COLO668 (cell line): ENCODE data around the gene SCAF11.
"Not testable (repeated sequence)": the region's sequence is repeated elsewhere in the genome, so short reads cannot be mapped to it uniquely, and the experiment has no call there.

Source experiments
- DNase-seq: peaks from one replicate; lab custom pipeline; 2025; ENCODE audit not compliant: unreplicated experiment; lab: John Stamatoyannopoulos, UW

The SCAF11 gene, protein sequence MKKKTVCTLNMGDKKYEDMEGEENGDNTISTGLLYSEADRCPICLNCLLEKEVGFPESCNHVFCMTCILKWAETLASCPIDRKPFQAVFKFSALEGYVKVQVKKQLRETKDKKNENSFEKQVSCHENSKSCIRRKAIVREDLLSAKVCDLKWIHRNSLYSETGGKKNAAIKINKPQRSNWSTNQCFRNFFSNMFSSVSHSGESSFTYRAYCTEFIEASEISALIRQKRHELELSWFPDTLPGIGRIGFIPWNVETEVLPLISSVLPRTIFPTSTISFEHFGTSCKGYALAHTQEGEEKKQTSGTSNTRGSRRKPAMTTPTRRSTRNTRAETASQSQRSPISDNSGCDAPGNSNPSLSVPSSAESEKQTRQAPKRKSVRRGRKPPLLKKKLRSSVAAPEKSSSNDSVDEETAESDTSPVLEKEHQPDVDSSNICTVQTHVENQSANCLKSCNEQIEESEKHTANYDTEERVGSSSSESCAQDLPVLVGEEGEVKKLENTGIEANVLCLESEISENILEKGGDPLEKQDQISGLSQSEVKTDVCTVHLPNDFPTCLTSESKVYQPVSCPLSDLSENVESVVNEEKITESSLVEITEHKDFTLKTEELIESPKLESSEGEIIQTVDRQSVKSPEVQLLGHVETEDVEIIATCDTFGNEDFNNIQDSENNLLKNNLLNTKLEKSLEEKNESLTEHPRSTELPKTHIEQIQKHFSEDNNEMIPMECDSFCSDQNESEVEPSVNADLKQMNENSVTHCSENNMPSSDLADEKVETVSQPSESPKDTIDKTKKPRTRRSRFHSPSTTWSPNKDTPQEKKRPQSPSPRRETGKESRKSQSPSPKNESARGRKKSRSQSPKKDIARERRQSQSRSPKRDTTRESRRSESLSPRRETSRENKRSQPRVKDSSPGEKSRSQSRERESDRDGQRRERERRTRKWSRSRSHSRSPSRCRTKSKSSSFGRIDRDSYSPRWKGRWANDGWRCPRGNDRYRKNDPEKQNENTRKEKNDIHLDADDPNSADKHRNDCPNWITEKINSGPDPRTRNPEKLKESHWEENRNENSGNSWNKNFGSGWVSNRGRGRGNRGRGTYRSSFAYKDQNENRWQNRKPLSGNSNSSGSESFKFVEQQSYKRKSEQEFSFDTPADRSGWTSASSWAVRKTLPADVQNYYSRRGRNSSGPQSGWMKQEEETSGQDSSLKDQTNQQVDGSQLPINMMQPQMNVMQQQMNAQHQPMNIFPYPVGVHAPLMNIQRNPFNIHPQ (N-terminal part only)

DNA sequence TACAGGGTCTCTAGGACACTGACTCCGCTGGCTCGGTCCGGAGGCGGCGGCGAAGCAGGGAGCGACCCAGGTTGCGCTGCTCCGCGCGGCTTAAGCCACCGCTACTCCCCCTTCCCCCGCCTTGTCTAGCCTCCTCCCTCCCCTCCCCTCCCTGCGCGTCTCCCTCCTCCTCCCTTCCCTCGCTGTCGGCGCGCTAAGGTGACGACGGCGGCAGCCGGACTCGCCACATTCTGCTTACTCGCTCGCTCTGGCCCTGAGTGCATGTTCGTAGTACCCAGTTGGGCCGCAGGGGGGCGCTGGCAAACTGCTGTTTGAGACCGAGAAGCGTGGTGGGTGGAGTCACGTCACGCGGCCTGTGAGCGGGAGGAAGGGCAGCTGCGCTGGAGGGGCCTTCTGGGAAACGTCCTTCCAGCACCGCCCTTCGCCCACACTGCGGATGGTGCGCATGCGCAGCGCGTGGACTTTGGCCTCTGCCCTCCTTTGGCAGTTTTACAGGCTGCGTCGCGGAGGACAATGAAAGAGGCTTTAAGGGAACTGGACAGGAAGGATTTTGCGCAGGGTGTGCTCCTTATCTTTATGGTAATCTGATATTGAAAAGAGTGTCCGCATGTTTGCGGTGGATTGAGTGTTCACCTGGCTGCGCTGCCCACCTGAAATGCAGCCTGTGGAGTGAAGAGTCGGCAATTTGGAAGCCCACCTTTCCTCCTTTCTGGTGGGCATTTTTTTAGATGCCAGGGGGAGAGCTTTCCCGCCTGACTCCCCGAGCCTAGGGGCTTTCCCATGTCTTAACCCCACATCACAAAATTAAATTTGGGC, at the start of gene SCAF11:
TSS of gene SCAF11 (minus strand) at position 107 of the 816 bp plus-strand sequence. CDS start 26,407 bp downstream, outside the sequence.
- DNase-seq: peak; percentile 98

DNA sequence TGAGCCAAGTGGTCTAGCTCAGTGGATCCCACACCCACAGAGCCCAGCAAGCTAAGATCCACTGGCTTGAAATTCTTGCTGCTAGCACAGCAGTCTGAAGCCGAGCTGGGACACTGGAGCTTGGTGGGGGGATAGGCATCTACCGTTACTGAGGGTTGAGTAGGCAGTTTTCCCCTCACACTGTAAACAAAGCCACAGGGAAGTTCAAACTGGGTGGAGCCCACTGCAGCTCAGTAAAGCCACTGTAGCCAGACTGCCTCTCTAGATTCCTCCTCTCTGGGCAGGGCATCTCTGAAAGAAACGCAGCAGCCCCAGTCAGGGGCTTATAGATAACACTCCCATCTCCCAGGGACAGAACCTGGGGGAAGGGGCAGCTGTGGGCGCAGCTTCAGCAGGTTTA, 46.7 kb upstream of the SCAF11 start:
- not testable (repeated sequence) for DNase-seq

DNA sequence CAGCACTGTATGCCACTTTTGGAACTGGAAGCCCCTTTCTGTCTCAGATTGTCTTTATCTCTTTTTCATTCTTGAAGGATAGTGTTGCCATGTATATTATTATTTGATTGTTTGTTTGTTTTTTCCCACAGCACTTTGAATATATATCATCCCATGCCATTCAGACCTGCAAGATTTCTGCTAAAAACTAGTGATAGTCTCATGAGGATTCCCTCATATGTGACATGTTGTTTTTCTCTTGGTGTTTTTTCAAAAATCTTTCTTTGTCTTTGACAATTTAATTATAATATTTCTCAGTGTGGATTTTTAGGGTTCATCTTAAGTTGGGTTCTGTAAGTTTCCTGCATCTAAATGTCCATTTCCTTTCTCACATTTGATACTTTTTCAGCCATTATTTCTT, 36.8 kb upstream of the SCAF11 start:
- DNase-seq: no peak

DNA sequence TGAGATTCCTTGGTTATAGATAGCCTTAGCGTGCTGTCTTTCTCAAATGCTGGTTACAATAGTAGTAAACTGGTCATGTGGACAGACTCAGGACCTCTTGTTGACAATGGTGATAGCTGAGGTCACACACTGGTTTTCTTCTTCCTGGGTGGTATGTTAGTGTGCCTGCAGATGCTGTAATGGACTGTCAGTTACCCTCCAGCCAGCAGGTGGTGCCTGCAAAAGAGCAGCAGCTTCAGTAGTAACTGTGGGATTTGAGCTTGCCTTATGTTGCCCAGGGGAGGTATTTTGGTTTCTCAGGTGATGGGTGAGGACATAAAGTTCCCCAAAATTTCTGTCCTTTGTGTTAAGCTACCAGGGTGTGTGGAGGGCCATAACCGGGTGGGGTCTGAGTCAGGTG, 33.7 kb upstream of the SCAF11 start:
- DNase-seq: no peak

DNA sequence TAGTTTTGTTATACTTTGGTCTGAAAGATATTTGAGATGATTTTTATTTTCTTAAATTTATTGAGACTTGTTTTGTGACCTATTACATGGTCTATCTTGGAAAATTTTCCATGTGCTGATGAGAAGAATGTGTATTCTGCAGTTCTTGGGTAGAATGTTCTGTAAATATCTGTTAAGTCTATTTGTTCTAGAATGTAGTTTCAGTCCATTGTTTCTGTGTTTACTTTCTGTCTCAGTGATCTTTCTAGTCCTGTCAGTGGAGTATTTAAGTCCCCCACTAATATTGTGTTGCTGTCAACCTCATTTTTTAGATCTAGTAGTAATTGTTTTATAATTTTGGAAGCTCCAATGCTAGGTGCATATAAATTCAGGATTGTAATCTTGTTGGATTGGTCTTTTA, 30.4 kb upstream of the SCAF11 start:
- DNase-seq: no peak

DNA sequence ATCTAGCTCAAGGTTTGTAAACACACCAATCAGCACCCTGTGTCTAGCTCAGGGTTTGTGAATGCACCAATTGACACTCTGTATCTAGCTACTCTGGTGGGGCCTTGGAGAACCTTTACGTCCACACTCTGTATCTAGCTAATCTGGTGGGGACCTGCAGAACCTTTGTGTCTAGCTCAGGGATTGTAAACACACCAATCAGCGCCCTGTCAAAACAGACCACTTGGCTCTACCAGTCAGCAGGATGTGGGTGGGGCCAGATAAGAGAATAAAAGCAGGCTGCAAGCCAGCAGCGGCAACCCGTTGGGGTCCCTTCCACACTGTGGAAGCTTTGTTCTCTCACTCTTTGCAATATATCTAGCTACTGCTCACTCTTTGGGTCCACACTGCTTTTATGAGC, 28.3 kb upstream of the SCAF11 start:
- not testable (repeated sequence) for DNase-seq

DNA sequence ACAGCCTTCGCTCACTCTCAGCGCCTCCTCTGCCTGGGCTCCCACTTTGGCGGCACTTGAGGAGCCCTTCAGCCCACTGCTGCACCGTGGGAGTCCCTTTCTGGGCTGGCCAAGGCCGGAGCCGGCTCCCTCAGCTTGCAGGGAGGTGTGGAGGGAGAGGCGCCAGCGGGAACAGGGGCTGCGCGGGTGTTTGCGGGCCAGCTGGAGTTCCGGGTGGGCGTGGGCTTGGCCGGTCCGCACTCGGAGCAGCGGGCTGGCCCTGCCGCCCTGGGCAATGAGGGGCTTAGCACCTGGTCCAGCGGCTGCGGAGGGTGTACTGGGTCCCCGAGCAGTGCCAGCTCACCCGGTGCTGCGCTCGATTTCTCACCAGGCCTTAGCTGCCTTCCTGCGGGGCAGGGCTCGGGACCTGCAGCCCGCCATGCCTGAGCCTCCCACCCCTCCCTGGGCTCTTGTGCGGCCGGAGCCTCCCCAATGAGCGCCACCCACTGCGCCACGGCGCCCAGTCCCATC, 27.5 kb upstream of the SCAF11 start:
- not testable (repeated sequence) for DNase-seq

DNA sequence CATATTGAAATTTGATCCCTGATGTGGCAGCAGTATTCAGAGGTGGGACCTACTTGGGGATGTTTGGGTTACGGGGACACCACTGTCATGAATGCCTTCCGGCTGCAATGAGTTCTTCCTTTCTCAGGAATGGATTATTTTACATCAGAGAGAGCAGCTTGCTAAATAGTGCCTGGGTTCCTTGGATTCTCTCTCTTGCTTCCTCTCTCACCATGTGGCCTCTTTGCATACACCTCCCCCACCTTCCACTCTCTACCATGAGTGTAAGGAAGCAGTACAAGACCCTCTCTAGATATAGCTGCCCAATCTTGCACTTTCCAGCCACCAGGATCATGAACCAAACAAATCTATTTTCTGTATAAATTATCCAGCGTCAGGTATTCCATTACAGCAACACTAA, 15.4 kb upstream of the SCAF11 start:
- no peak for DNase-seq

DNA sequence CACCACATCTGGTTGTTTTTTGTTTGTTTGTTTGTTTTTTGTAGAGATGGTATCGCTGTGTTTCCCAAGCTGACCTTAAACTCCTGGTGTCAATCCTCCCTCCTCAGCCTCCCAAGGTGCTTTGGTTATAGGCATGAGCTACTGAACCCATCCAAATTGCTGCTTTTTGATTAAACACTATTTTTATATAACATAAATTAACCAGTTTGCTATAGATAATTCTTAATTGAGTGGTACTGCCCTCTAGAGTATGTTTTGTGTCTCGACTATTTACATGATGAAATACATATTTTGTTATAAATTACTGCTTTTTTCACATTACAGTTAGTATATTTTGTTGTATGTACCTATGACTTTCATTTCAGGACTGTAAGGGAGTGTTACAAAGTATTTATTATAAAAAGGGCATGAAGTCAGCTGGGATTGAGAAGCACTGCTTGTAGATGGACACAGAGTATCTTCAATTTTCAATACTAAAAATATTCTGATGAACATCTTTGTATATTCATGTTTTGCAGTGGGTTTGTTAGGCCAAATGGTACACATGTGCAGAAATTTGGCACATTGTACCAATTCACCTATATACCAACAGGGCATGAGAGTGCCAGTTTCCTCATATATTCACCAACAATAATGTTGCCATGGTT, 14.9 kb upstream of the SCAF11 start:
- DNase-seq: no peak

DNA sequence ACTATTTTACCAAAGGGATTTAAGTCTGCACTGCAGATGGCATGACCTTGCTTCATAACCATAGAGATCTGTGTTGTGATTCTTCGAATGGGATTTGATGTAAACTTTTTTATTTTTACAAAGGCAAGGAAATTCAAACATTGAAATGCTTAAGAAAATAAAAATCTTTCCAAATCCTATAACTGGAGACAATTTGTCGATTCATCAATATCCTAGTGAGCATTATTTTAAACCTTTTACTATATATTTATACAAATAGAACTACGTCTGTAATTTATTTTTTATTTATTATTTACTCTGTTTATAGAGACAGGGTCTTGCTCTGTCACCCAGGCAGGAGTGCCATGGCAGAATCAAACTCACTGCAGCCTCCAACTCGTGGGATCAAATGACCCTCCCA, 14.3 kb upstream of the SCAF11 start:
- DNase-seq: no peak

DNA sequence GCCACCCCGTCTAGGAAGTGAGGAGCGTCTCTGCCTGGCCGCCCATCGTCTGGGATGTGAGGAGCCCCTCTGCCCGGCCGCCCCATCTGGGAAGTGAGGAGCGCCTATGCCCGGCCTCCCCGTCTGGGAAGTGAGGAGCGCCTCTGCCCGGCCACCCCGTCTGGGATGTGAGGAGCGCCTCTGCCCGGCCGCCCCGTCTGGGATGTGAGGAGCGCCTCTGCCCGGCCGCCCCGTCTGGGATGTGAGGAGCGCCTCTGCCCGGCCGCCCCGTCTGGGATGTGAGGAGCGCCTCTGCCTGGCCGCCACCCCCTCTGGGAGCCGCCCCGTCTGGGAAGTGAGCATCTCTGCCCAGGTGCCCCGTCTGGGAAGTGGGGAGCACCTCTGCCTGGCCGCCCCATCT, 9.7 kb upstream of the SCAF11 start:
- not testable (repeated sequence) for DNase-seq

DNA sequence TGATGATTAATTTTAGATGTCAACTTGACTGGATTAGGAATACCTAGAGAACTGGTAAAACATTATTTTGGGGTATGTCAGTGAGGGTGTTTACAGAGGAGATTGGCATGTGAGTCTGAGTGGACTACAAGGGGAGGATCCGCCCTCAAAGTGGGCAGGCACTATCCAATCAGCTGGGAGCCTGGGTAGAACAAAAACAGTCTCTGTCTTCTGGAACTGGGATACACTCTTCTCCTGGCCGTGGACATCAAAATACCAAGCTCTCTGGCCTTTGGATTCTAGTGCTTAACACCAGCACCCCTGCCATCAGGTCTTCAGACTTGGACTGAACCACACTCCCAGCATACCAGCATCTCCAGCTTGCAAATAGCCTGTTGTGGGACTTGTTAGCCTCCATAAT, 4.4 kb upstream of the SCAF11 start:
- no peak for DNase-seq

DNA sequence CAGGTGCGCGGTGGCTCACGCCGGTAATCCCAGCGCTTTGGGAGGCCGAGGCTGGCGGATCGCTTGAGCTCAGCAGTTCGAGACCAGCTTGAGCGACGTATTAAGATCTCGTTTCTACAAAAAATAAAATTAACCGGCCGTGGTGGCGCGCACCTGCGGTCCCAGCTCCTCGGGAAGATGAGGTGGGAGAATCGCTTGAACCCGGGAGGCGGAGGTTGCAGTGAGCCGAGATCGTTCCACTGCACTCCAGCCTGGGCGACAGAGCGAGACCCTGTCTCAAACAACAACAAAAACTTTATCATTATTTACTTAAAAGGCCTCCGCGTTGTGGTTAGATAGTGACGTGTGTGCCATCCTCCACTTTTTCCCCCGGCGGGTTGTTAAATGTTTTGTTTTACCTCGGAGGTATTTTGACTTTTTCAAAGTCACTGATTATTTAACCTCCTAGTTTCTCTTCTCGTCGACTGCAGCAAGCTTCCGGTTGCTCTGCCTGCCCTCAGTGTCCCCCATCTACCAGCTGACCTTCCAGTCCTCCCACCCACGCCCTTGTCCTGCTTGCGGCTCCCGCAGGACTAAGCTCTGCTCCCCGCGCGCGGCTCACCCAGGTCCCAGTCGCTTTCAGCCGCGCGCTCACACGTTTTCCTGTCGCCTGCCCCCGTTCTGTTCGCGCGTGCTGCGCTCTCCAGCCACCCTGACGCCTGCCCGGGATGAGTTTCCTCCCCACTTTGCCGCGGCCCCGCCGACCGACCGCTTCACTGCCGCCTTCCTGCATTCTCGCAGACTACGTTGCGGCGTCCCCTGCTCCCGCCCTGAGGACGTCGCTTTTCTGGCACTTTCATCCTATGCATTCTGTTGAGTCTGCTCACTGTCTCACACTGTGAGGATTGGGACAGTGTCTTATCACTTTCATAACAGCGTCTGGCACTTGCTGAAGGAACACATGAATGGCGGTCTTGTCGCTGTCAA, 1.2 kb upstream of the SCAF11 start:
- DNase-seq: peak; percentile 73

DNA sequence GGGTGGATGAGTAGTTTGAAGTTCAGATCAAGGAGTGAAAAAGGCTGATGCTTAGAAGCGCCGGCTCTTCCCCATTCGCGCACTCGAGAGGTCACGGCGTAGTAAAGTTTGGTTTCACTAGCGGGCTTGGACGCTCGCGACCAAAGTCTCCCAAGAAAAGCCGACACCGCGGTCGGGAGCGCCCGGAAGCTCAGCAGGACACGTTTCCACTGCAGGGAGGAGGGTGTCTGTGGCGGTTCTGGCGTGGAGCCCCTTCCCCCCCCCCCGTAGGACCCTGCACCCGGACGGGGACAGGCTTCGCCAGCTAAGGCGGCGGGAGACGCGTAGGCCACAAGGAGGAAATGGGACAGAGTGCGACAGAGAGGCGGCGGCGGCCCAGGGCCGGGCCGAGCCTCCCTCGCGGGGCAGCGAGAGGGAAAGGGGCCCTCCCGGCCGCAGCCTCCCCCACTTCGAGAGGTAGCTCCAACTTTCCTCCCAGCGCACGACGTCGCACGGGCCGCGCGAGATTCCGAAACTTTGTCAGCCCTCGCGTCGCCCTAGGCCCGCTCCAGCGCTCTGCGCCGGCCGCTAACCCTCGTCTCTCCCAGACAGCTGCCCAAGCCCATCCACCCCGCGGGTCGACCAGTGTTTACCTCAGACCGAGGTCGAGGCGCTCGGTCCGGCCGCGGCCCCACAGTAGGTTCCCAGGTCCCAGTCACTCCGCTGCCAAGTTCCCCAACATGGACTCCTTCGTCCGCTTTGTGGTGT, 480 bp downstream of the SCAF11 start:
- peak; percentile 66 for DNase-seq

DNA sequence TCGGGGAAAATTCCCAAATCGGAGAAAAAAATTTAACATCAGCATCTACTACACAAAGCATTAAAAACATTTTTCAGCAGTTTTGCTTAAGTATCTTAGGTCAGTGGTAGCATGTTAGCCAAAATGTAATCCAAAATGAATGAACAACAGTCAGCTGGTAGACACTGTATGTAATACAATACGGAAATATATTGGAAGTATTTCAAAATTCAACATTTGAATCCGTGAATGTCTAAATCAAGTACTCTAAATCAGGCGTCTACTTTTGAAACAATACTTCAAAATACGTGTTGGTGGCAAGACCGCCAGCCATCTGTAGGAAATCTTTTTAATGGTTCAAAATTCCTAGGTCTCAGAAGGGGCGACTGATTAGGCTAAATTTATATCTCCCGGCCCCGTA, 1.1 kb downstream of the SCAF11 start:
- DNase-seq: no peak

DNA sequence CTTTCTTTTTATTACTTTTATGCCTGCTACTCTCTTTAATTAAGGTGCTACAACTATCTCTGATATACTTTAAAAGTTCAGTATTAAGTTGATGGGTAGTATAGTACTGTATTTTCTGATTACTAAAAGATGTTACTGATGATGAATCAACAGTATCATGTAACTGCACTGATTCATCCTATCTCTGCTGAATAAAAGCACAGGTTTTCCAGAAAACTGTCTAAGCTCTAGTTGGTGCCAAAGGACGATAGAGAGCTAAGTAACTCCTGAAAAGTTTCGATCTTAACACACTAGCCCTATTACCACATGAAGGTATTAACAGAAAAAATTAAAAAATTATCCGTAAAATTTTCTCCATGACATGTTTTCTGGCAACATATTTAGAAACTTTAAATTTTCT, 2.1 kb downstream of the SCAF11 start:
- DNase-seq: no peak

DNA sequence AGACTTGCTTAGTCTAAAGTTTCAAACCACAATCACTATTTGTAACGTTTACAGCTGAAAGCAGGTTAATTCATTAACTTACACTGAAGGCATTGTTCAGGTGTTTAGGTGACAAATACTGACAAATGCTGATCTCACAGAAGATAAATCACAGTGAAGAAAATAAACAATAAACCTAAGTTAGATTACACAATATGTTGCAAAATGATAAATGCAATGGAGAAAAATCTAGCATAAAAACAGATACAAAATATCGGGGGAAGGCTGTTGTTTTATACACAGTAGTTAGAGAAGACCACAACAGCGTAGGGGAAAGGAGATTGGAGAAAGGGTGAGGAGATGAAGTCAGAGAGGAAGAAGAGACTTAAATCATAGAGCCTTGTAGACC, 3.0 kb downstream of the SCAF11 start:
- DNase-seq: no peak
